HG02588 (cell line): ENCODE results near the gene HSPA13.
"Not testable (repeated sequence)": the region's sequence is repeated elsewhere in the genome, so short reads cannot be mapped to it uniquely, and the experiment has no call there.

ENCODE experiments used
- ATAC-seq: cut with Tn5 transposase; IDR thresholded peaks from one replicate; pipeline ENCODE4 v1.9.1; 2021; ENCODE audit warnings: mild to moderate bottlenecking, moderate library complexity; ENCODE audit not compliant: unreplicated experiment

Gene HSPA13, protein sequence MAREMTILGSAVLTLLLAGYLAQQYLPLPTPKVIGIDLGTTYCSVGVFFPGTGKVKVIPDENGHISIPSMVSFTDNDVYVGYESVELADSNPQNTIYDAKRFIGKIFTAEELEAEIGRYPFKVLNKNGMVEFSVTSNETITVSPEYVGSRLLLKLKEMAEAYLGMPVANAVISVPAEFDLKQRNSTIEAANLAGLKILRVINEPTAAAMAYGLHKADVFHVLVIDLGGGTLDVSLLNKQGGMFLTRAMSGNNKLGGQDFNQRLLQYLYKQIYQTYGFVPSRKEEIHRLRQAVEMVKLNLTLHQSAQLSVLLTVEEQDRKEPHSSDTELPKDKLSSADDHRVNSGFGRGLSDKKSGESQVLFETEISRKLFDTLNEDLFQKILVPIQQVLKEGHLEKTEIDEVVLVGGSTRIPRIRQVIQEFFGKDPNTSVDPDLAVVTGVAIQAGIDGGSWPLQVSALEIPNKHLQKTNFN

DNA sequence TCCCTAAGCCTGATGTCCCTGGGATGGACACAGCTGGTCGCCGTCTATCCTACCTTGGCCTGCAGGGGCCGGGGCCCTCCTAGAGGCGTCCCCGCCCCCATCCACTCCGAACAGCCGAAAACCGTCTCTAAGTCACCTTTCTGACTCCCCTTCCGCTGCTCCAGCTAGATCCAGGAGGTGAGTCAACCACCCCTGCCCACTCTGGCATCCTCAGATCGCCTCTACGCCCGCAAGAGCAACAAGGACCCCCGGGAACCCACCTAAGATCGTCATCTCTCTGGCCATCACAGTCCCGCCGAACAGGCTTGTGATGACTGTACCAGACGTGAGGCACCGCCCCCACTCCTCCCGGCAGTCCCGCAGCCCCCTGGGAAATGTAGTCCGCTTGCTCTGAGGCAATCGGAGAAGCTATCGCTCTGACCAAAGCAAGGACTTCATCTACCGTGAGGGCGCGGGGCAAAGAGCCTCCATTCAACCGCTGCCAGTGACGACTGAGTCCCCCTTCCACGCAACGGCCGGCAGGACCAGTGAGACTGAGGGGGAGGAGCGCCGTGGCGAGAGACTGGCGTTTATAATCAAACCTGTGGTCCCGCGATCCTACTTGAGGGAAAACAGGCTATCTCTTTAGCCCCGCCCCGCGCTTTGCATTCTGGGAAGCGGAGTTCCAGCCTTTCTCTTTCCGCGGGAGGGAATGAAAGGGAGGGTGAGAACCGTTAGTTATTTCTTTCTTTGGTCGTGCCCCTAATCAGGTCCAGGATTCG lies at the start of gene HSPA13:
Gene HSPA13, minus strand, starts transcription at position 312 of the 761 bp plus-strand sequence. Its CDS starts 27 bp downstream, at position 285.
- peak; percentile 98 for ATAC-seq

DNA sequence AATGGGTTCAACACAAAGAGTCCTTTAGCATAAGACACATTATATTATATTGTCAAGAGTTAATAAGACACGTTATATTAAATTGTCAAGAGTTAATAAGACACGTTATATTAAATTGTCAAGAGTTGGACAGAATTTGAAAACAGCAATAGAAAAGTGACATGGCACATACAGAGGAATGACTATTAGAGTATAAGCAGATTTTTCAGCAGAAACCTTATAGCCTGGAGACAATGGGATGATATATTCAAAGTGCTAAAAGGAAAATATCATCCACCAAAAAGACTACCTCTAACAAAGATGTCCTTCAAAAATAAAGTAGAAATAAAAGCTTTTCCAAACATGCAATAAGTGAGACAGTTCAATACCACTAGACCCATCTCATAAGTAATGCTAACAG lies 36.0 kb upstream of the HSPA13 start:
- no peak for ATAC-seq

DNA sequence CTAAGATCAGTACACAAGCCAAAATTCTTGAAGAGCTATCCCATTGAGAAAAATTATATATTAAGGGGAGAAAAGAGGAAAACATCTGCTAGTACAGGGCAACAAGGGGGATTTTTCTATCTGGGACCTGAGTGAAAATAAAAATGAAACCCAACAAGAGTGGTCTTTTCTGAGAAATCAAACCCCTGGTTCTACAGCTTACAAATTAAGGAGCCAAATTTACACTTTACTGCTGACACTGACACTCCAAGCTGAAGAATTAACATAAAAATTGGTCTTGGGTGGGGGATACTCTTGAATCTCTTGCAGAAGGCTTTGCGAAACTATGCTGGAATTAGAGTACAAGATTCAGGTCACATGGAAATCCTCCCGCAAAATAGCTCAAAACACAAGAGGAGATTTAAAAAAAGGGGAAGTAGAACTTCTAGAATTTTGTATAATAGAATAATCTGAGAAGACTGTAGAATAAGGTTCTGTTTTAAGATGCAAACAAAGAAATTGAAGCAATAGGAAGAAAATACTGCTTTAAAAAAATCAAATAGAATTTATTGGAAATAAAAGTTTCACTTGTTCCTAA lies 32.1 kb upstream of the HSPA13 start:
- no peak for ATAC-seq

DNA sequence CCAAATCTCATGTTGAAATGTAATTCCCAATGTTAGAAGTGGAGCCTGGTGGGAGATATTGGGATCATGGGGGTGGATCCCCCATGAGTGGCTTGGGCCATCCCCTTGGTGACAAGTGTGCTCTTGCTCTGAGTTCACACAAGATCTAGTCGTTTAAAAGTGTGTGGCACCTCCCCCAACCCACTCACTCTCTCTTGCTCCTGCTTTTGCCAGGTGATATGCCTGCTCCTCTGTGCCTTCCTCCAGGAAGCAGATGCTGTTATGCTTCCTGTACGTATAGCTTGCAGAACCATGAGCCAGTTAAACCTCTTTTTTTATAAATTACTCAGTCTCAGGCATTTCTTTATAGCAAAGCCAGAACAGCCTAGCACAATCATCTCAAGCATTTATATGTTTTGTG lies 23.0 kb upstream of the HSPA13 start:
- no peak for ATAC-seq

DNA sequence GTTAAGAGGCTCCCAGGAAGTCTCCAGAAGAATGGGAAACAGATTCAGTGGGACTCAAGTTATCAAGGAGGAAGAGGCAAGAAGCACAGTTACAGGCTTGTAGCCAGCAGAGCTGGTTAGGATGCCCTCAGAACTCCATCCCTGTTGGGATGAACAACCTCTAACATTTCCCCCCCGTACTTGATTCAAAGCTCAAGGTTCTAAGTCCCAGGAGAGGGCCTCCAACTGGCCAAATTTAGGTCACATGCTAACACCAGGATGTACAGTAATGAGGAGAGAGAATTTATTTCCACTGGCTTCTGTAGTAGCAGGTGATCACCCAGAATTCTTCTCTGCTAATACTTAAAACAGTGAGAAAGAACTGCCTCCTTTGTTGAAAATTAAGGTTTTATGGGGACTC lies 22.3 kb upstream of the HSPA13 start:
- no peak for ATAC-seq

DNA sequence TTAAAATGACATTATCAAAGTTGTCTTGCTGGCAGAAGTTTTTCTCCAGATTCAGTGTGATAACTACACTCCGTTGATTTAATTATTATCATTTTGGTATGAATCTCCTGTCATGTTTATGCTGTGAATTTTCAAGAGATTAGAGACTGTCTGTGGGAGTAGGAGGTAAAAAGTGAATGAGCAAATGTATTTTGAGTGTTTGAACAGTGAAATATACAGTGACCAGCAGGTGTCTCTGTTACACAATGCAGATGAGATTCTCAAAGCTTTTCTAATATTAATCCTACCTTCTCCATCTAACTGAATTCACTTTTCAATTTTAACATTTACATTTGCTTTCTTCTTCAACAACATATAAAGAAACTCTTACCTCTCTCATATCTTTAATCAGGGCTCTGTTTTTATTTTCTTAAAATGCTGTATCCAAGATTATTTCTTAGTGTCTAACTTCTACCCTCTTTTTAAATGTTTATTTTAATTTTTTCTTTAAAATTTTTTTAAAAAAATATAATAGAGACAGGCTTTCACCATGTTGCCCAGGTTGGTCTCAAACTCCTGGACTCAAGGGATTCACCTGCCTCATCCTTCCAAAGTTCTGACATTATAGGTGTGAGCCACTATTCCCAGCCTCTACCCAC lies 20.9 kb upstream of the HSPA13 start:
- ATAC-seq: no peak

DNA sequence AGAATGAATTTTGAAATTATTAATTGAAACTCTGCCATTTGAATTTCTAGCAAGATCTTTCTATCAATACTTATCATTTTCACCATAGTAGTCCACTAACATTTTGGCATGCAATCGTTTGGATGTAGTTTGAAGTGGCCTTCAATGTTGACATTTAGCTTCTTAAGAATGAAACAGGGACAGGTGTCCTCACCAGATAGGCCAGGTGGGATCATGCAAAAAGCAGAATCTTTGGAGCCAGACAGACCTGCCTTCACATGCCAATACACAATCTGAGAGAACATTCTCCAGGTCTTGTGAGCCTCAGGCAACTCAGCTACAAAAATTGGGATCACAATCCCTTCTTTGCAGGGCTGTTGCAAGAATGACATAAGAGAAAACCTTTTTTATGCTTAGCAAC lies 18.3 kb upstream of the HSPA13 start:
- no peak for ATAC-seq

DNA sequence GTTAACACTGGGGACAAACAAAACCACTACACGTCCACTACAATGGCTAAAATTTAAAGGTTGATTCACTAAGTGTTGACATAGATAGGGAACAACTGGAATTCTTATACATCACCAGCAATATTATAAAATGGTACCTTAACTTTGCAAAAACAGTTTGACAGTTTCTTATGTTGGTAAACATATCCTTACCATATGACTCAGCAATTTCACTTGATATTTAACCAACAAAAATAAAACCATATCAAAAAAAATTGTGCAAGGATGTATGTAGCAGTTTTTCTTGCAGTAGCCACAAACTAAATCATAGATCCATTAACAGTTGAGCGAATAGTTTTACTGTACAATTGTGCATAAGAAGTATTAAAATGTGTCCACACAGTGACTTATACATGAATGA lies 5.3 kb upstream of the HSPA13 start:
- ATAC-seq: no peak

DNA sequence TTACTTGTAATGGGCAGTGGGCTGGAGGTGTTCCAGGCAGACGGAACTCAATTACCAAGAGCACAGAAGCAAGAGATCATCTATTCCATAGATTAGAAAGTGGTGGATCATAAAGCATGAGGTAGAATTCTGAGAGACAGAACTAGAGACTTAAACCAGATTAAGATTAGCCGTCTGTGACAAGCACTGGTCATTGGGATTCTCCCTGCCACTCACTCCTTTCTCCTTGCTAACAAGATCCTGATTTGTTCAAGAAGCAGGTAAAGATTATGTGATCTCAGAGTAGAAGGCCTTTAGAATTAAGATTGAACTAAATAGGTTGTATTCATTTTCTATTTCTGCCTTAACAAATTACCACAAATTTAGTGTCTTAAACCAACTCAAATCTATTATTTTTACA lies 1.5 kb upstream of the HSPA13 start:
- no peak for ATAC-seq

DNA sequence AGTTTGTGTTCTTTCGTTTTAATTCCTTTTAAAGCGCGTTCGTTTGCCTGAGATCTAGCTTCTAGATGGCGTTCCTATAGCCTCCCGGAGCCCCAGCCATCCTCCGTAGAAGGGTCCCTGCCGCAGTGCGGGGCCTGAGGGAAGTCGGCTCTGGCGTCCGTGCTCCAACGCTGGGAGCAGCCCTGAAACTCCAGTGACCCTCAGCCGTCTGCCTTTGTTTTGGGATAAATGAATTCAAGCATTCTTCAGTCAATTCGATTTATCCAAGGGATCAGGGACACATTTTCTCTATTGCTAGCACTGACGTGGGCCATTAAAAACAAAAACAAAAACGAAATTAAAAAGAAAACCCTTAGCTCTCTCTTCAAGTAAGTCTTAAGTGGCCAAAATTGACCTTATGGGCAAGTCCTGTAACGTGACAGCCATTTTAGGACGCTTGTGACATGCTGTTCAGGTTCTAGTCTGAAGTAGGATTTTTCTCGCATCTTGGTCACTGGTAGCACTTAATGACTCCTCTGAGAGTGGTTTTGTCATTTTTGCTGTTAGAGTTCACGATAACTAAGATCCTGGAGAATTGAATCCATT lies 742 bp upstream of the HSPA13 start:
- peak; percentile 24 for ATAC-seq

DNA sequence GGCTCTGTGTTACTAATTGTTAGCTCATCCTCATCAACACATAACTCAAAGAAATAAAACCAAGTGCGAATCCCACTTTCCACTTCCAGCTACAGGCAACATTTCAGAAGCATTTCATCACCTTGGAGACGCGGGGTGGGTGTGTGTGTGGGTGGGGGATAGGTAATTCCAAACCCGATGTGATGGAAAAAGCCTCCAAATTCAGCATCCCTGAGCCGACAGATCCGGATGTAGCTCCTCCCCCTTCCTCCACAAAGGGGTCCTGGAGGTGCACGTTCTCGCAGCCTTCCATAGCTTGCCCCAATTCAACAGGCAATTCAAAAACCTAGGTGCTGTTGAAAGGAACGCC lies 486 bp downstream of the HSPA13 start:
- no peak for ATAC-seq

DNA sequence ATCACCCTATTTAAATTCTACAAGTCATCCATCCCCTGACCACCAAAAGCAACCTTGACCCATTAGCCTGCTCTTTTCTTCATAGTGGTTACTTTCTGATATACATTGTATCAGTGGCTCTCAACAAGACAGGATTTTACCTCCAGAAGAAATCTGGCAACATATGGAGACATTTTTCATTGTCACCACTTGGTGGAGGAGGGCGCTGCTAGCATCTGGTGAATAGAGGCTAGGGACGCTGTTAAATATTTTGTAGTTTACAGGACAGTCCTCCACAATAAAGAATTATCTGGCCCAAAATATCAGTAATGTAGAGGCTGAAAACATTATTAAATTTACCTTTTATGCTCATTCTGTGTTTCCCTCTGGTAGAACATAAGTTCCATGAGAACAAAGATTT lies 6.1 kb downstream of the HSPA13 start:
- no peak for ATAC-seq

DNA sequence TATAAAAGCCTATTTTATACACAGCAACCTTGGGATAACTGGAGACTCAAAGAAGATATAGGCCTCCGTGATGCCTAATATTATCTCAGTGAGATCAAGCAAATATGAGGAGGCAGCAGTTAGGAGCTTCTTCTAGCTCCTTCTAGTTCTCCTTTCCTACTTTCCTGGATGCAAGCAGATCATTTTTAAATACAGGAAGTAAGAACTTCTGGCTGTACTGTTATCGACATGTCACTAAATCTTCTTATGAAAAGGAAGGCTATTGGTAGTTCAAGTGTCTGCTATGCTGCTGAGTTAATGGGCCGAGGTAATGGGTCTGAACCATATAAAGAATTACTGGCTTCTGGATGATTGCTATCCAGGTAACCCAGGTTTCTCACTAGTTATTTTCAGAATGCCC lies 15.9 kb downstream of the HSPA13 start:
- ATAC-seq: no peak

DNA sequence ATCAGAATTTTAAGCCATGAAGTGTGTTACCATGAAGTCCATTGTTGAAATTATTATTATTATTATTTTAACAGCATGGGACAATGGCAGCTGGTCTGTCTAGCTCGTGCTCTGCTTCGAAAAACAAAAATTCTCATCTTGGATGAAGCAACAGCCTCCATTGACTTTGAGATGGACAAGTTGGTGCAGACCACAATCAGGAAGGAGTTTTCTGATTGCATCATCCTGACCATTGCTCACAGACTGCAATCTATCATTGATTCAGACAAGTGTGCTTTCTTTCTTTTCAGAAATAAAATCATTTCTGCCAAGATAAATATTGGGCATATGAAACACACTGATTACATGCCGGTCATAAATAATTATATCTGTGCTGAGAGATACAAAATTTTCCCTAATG lies 21.0 kb downstream of the HSPA13 start:
- ATAC-seq: no peak

DNA sequence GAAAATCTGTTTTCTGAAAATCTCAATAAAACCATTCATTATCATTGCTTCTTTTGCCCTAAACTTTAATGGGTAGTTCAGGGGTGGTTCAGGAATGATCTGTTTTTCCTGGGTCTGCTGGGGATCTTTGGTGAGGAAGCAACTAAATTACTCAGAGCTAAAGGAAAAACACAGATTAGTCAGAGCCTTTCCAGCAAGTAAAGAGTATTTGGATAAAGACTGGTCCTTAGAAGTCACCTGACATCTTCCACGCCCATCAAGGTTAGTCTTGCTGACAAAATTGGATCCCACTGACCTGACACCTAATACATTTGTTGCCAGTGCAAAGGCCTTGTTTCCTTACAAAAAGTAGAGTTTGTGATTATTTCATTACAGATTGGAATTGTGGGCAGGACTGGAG lies 24.2 kb downstream of the HSPA13 start:
- ATAC-seq: no peak

DNA sequence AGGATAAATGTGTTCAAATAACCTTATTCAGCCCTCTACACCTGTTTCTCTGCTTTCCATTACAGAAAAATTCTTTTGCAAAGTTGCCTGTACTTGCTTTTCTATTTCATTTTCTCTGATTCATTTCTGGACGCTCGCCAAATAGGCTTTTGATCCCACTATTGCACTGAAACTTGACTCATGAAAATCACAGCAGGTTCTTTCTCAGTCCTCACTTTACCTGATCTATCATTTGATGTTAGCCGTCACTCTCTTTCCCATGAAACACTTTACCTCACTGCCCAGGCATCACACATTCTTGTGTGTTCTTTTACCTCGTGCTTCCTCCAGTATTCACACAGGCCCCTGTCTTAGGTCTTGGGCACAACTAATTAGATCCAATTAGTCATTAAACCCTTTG lies 26.2 kb downstream of the HSPA13 start:
- ATAC-seq: no peak

DNA sequence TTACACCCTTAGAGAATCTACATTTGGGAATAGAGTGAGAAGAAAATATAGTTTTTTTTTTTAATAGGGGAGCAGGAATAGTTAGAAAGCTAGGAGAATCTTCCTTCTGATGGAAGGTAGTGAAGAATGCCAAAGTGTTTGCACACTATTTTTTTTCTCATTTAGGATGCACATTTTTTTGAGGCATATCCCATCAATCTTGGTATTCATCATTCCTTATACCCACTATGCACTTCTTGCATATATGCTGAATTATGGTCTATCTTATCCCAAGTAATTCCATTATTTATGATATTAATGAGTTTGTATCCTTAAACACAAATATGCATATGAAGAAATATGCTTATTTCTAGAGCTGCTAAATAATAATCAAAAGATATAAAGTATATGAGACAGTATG lies 28.4 kb downstream of the HSPA13 start:
- no peak for ATAC-seq

DNA sequence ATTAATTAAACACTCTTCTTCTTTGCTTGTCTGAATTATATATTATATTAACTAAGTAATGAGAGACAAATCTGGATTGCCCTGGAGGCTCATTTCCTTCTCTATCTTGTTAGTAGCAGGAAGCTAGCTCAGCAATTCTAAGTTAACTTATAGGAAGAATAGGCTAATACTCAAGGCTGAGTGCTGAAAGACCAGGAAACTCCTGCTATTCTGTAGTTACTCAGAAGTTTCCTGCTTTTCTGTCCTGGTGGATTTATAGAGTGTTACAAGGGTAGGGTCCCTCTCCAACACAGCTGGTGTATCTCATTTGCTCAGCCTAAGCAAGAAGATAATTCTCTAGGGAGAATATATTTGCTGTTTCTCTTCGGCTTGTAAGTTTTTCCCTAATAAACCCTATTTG lies 29.2 kb downstream of the HSPA13 start:
- no peak for ATAC-seq

DNA sequence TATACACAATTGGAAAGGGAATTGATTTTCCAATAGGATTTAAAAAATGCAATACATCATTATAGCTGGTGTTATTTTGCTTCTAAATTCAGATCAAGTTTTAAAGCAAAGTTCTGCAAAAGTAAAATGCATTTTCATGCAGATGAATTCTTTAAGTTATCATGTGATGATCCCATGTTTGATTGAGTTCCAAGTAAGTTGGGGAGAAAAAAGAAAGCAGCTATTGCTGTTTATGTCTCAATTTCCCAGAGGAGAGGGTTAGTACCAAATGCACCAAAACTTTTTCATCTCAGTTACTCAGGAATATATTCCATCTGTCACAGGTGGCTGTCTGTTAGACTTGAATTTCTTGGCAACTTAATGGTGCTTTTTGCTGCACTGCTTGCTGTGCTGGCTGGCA lies 29.7 kb downstream of the HSPA13 start:
- ATAC-seq: no peak

DNA sequence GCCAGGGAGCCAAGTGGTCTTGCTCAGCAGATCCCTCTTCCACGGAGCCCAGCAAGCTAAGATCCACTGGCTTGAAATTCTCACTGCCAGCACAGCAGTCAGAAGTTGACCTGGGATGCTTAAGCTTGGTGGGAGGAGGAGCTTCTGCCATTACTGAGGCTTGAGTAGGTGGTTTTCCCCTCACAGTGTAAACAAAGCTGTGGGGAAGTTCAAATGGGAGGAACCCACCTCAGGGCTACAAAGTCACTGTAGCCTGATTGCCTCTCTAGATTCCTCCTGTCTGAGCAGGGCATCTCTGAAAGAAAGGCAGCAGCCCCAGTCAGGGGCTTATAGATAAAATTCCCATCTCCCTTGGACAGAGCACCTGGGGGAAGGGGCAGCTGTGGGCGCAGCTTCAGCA lies 55.6 kb downstream of the HSPA13 start:
- not testable (repeated sequence) for ATAC-seq

DNA sequence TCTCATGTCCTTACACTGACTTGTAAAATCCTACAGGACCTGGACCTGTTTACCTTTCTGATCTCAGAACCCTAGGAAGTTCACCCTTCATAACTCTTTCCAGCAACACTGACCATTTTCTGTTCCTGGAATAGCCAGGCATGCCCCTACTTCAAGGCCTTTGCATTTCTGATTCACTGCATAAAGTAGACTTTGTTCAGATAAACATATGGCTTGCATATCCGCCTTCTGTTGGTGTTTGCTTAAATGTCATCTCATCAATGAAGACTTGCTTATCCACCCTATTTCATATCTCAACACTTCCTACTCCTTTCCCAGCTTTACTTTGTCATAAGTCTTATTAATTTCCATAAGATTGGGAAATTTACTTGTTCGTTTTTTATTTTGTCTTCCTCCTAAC lies 57.4 kb downstream of the HSPA13 start:
- no peak for ATAC-seq
